CD4-positive, alpha-beta T cell treated with Interleukin-6 for 4 hours (primary cell): Measurements from ENCODE around the gene ZSCAN12.
"Not testable (repeated sequence)": the region's sequence is repeated elsewhere in the genome, so short reads cannot be mapped to it uniquely, and the experiment has no call there.

ENCODE experiments used
- DNase-seq: peaks from one replicate; pipeline ENCODE4 v3.0.0-alpha.2; 2020; ENCODE audit warnings: mixed read lengths

The ZSCAN12 gene

DNA sequence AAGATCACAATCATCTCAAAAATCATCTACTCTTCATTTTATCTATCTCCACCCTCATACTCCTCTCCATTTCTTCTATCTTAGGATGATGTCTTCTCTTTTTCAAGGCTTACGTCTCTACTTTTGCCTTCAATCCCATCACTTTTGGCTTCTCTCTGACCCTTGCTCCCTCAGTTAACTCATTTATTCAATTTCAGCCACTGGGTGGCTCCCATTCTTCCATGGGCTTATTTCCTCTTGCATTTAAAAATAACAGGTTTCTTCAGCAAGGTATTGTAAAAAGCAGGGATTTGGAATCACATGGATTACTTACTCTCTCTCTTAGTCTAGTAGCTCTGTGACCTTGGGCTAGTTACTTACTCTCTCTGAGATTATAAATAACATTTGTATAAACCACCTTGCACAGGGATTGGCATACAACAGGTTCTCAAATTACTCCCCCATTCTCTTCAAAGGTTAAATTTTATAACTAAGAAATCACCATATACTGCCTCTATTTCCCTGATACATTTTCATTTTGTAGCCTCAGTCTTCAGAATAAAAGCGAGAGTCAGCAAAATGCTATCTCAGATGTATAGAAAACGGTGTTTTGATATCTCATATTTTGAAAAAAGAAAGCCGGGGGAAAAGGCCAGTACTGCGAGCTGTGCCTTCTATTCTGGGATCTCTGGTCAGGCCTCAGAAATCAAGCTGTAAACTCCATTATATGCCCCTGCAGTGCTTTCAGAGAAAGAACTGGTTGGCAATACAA lies 5.5 kb downstream of the ZSCAN12 start:
- DNase-seq: peak; percentile 7

DNA sequence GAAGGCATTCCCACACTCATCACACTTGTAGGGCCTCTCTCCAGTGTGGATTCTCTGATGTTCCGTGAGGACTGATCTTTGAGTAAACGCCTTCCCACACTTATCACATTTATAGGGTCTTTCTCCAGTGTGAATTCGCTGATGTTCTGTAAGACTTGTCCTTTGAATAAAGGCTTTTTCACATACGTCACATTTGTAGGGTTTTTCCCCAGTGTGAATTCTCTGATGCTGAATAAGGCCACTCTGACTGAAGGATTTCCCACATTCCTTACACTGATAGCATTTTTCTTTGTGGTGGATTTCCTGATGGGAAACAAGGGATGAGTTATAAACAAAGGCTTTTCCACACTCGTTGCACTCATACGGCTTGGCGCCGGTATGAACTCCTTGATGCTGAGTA lies 8.9 kb downstream of the ZSCAN12 start:
- no peak for DNase-seq

DNA sequence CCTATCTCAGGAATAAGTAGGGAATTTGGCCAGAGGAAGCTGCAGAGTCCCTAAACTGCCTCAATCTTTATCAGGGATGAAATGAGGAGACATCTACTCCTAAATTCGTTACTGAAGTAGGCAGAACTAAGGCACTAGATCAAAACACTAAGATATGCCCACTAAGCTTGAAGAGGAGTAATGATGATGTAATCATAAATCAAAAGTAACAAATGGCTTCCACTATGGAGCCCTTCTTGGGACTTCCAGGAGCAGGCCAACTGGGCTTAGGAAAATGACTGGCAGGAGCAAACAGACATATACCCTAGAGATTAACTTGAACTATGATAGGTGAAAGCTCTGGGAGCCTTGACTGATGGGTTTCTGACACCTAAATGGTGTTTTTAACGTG lies 15.4 kb downstream of the ZSCAN12 start:
- DNase-seq: no peak

GRCh38 chr6:28383235-28384142 lies 16.1 kb downstream of the ZSCAN12 start:
- DNase-seq: peak; percentile 37

GRCh38 chr6:28380381-28380780 lies 19.2 kb downstream of the ZSCAN12 start:
- DNase-seq: no peak

GRCh38 chr6:28378644-28379043 lies 20.9 kb downstream of the ZSCAN12 start:
- no peak for DNase-seq

GRCh38 chr6:28377879-28378278 lies 21.7 kb downstream of the ZSCAN12 start:
- no peak for DNase-seq

DNA sequence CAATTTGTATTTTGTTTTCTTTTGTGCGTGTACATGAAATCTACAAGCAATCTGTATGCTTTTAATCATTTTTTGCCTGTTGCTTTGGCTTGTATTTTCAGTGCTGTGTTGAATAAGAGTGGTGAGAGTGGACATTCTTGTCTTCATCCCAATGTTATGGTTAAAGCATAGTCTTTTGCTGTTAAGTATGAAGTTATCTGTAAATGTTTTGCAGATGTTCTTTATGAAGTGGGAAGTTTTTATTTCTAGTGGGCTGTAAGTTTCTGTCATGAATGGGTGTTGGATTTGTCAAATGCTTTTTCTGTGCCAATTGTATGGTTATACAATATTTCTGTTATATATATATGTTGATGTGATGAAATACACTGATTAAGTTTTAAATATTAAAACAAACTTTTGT lies 25.6 kb downstream of the ZSCAN12 start:
- no peak for DNase-seq

- DNase-seq: no peak
These were observed 27.7 kb downstream of the ZSCAN12 start for GRCh38 chr6:28371706-28372451.

- DNase-seq: no peak
These were observed 28.3 kb downstream of the ZSCAN12 start for GRCh38 chr6:28371280-28371679.

DNA sequence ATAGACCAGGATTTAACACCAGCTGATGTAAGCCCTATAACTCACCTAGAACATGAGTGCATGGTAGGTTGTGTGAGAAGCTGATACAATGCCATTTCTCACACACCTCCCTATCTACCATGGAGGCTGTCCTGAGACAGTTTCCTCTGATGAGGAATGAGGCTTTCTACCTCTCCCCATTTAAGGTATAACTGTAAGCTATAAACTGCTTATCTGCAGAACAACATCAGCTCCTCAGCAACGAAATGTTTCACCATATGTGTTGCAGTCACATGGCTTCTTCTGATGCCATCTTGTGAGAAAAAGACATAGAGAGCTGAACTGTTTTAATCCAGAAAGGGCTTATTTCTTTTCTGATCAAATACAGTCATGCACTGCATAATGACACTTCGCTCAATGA lies 29.1 kb downstream of the ZSCAN12 start:
- DNase-seq: no peak

DNA sequence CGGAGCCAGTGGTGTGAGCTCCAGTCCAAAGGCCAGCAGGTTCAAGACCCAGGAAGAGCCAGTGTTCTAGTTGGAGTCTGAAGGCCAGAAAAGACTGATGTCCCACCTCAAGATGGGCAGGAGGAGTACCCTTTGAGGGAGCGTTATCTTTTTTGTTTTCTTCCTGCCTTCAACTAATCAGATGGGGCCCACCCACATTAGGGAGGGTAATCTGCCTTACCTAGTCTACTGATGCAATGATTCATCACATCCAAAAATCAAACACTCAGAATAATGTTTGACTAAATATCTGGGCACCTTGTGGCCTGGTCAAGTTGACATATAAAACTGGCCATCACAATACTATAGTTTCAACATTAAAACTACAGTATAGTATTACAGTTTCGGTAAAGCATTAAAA lies 30.1 kb downstream of the ZSCAN12 start:
- no peak for DNase-seq

DNA sequence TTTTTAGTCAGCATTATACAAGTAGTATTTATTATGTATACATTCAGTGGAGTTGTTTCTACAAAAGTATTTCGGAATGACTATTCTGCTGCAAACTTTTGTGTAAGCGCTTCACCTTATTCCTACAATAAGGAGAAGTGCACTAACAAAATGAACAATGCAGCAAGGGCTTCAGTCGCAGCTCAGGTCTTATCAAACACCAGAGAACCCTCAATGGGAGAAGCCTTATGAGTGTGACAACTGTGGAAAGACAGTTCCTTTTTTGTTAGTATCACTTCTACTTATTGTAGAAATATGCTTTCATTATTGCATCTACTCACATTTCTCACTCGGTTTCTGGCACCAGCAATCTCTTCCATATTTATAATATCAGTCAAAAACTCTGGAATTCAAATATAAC lies 31.0 kb downstream of the ZSCAN12 start:
- DNase-seq: no peak

DNA sequence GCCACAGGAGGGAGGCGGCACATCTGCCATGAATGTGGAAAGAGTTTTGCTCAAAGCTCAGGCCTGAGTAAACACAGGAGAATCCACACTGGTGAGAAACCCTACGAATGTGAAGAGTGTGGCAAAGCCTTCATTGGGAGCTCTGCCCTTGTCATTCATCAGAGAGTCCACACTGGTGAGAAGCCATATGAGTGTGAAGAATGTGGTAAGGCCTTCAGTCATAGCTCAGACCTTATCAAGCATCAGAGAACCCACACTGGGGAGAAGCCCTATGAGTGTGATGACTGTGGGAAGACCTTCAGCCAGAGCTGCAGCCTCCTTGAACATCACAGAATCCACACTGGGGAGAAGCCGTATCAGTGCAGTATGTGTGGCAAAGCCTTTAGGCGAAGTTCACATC lies 34.0 kb downstream of the ZSCAN12 start:
- not testable (repeated sequence) for DNase-seq

DNA sequence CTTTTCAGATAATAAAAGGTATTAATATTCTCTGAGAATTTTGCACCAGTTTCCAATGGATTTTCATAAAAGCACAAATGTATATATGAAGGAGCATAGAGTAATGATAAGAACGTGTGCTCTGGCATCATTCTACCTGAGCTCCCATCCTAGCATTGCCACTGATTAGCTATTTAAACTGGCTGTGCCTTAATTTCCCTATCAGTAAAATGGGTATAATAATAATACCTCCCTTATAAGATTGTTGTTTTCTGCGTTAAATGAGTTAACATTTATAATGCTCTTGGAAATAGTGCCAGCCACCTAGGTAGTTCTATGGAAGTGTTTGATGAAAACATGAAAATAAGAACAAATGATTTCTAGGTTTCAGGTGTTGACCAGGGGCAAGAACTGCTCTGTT lies 38.6 kb downstream of the ZSCAN12 start:
- no peak for DNase-seq

- not testable (repeated sequence) for DNase-seq
These were observed 40.0 kb downstream of the ZSCAN12 start for GRCh38 chr6:28359562-28359961.

DNA sequence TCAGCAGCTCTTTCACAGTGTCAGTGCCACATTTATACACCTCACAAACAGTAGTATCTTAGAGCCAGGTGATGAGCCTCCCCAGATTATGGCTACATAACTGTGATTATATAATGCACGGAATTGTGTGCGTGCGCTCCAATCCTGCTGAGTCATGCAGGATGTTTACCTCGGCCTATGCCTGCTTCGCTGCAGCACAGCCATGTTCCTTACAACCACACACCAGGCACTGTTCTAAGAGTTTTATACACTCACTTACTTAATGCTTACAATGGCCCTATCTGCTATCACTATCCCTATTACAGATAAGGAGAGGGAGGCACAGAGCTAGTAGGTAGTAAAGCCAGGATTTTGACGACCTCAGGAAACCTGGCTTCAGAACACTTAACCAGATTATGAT lies 42.5 kb downstream of the ZSCAN12 start:
- DNase-seq: no peak

- DNase-seq: no peak
These were observed 42.9 kb downstream of the ZSCAN12 start for GRCh38 chr6:28356666-28357020.

- DNase-seq: peak; percentile 67
These were observed 43.5 kb downstream of the ZSCAN12 start for GRCh38 chr6:28355743-28356665.

GRCh38 chr6:28354688-28355554 lies 44.6 kb downstream of the ZSCAN12 start:
- DNase-seq: no peak

GRCh38 chr6:28353981-28354676 lies 45.4 kb downstream of the ZSCAN12 start:
- no peak for DNase-seq
